Measurements from ENCODE around the gene CNTNAP3. TPM values are rescaled to one million over a fixed set of nuclear protein-coding genes. Genes with fewer than 3 reads are reported as not detected.
"Not testable (repeated sequence)": the region's sequence is repeated elsewhere in the genome, so short reads cannot be mapped to it uniquely, and the experiment has no call there.

Gene CNTNAP3
- total and polyA plus RNA-seq, 2 of the 8 experiments (the other 6 are each of a cell fraction or from before 2014, with no cell fraction given): 2.8 to 9.0 TPM

DNA sequence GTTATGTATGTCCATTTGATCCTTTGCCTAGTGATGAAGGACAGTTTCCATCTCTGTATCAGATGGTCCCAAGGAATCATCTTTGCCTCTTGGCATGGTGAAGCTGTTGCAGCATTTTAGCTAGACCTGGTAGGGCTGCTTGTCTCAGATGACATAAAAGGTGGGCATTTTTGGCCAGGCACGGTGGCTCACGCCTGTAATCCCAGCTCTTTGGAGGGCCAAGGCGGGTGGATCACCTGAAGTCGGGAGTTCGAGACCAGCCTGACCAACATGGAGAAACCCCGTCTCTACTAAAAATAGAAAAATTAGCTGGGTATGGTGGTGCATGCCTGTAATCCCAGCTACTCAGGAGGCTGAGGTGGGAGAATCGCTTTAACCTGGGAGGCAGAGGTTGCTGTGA is 259.8 kb downstream of the CNTNAP3 start:
- H4K5ac ChIP-seq (ENCODE audit: insufficient read length, low read depth, low read length); FAIRE-seq: not testable (repeated sequence)

DNA sequence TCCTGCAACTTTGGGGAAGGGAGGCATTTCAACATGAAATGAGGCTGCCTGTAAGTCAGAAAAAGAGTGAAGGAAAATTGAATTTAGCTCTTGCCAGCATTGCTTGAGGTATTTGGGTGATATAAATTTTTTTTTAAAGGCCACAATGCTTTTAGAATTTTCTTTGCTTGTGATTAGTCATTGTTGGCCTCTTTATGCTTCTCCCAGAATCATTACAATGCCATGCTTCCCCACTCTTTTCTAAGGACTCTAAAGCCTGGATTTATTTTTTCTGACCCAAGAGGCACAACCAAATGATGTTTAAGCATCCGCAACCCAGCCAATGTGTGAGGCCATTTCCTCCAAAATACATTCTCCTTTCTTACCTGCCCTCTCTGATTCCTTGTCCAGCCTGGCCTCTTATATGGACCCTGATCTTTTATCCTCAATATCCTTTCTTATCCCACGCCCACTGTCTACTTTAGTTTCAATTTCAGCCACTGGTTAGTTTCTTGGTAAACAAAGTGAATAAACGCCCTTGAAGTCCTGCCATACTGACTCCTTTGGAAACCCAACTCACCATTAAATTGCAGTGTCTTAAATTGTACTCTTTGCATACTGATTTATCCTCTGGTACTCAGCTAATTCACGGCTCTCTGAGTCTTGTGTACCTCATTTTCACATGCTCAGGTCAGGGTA is 261.9 kb downstream of the CNTNAP3 start:
- H4K5ac ChIP-seq (ENCODE audit: insufficient read length, low read depth, low read length); DNase-seq (ENCODE audit: low read depth in 1 of 2, low spot score in 2 of 2); H3K14ac ChIP-seq (ENCODE audit: insufficient read length); H4K8ac ChIP-seq (ENCODE audit: extremely low read depth, insufficient read depth, low read length); H2BK5ac ChIP-seq (ENCODE audit: low read depth, low read length); H3K4me3 ChIP-seq (ENCODE audit: extremely low read depth in 1 of 4, insufficient read depth in 2 of 4, low read depth in 3 of 4, low read length in 4 of 4); CTCF ChIA-PET (ENCODE audit: partially characterized antibody); H2AK5ac ChIP-seq (ENCODE audit: low read depth, low read length); H3K4me2 ChIP-seq (ENCODE audit: insufficient read depth in 1 of 2, low read depth in 2 of 2, low read length in 2 of 2); H2BK12ac ChIP-seq (ENCODE audit: low read depth, low read length); H2BK20ac ChIP-seq (ENCODE audit: low read length); H2AFZ ChIP-seq (ENCODE audit: low read length); FAIRE-seq; H2BK15ac ChIP-seq (ENCODE audit: low read length); H2BK120ac ChIP-seq (replicated peaks; ENCODE audit: low read depth, low read length); H4K20me1 ChIP-seq (replicated peaks in 1 of 2; ENCODE audit: control insufficient read depth in 1 of 2, insufficient read depth in 2 of 2, low read length in 2 of 2); H3K79me1 ChIP-seq (ENCODE audit: low read depth, low read length); H3K4me1 ChIP-seq (replicated peaks in 1 of 4; ENCODE audit: control insufficient read depth in 3 of 4, insufficient read depth in 4 of 4, low read length in 3 of 4); H3K23ac ChIP-seq (ENCODE audit: insufficient read length); H3K18ac ChIP-seq (ENCODE audit: extremely low read depth, low read length); H4K91ac ChIP-seq (replicated peaks; ENCODE audit: insufficient read length, low read length); POLR2A ChIA-PET (ENCODE audit: partially characterized antibody); H3K4ac ChIP-seq (replicated peaks; ENCODE audit: insufficient read length, low read depth, low read length); H3K36me3 ChIP-seq (ENCODE audit: control insufficient read depth in 2 of 4, insufficient read depth in 4 of 4, low read length in 3 of 4); H3K79me2 ChIP-seq (ENCODE audit: control insufficient read depth in 1 of 2, insufficient read depth in 2 of 2, low read length in 2 of 2); H3K9ac ChIP-seq (replicated peaks in 1 of 4; ENCODE audit: extremely low read depth in 1 of 4, low read depth in 3 of 4, low read length in 3 of 4); H3K56ac ChIP-seq (replicated peaks; ENCODE audit: insufficient read length, low read depth, low read length); H3K27ac ChIP-seq (ENCODE audit: low read depth, low read length); H3K9me3 ChIP-seq (ENCODE audit: insufficient read depth in 2 of 2, low read depth in 1 of 2, low read length in 1 of 2); H3K27me3 ChIP-seq (replicated peaks in 1 of 4; ENCODE audit: control insufficient read depth in 3 of 4, extremely low read depth in 1 of 4, insufficient read depth in 3 of 4, low read length in 3 of 4); H3K23me2 ChIP-seq (ENCODE audit: low read depth, low read length): not testable (repeated sequence)
- 84% methylated on average over 4 of the region's 4 CpGs; no CpG with 5 or more reads in 1 of the 2 experiments for WGBS, 2 experiments (ENCODE audit: extremely low coverage in 1 of 2, insufficient coverage in 1 of 2, insufficient read length in 1 of 2, insufficient replicate concordance in 2 of 2, low coverage in 1 of 2, low lambda C conversion rate in 2 of 2, missing lambda C conversion rate in 1 of 2)

More for the DNA sequence above, 259.8 kb downstream of the CNTNAP3 start:
- H3K4me2 ChIP-seq (ENCODE audit: insufficient read depth in 1 of 2, low read depth in 2 of 2, low read length in 2 of 2); H3K79me1 ChIP-seq (ENCODE audit: low read depth, low read length); H3K9ac ChIP-seq (replicated peaks in 1 of 4; ENCODE audit: extremely low read depth in 1 of 4, low read depth in 3 of 4, low read length in 3 of 4); H3K4ac ChIP-seq (replicated peaks; ENCODE audit: insufficient read length, low read depth, low read length); H2BK120ac ChIP-seq (replicated peaks; ENCODE audit: low read depth, low read length); H2AFZ ChIP-seq (ENCODE audit: low read length); H2BK20ac ChIP-seq (ENCODE audit: low read length); H3K9me3 ChIP-seq (ENCODE audit: insufficient read depth in 2 of 2, low read depth in 1 of 2, low read length in 1 of 2); H2BK12ac ChIP-seq (ENCODE audit: low read depth, low read length); H2BK5ac ChIP-seq (ENCODE audit: low read depth, low read length); H3K36me3 ChIP-seq (ENCODE audit: control insufficient read depth in 2 of 4, insufficient read depth in 4 of 4, low read length in 3 of 4); POLR2A ChIA-PET (ENCODE audit: partially characterized antibody); H3K79me2 ChIP-seq (ENCODE audit: control insufficient read depth in 1 of 2, insufficient read depth in 2 of 2, low read length in 2 of 2); H3K27ac ChIP-seq (ENCODE audit: low read depth, low read length); H4K91ac ChIP-seq (replicated peaks; ENCODE audit: insufficient read length, low read length); H4K20me1 ChIP-seq (replicated peaks in 1 of 2; ENCODE audit: control insufficient read depth in 1 of 2, insufficient read depth in 2 of 2, low read length in 2 of 2); DNase-seq (ENCODE audit: low read depth in 1 of 2, low spot score in 2 of 2); H3K18ac ChIP-seq (ENCODE audit: extremely low read depth, low read length); H3K27me3 ChIP-seq (replicated peaks in 1 of 4; ENCODE audit: control insufficient read depth in 3 of 4, extremely low read depth in 1 of 4, insufficient read depth in 3 of 4, low read length in 3 of 4); H3K4me3 ChIP-seq (ENCODE audit: extremely low read depth in 1 of 4, insufficient read depth in 2 of 4, low read depth in 3 of 4, low read length in 4 of 4); H2BK15ac ChIP-seq (ENCODE audit: low read length); H3K23me2 ChIP-seq (ENCODE audit: low read depth, low read length); H4K8ac ChIP-seq (ENCODE audit: extremely low read depth, insufficient read depth, low read length); H3K14ac ChIP-seq (ENCODE audit: insufficient read length); H2AK5ac ChIP-seq (ENCODE audit: low read depth, low read length); H3K56ac ChIP-seq (replicated peaks; ENCODE audit: insufficient read length, low read depth, low read length); H3K23ac ChIP-seq (ENCODE audit: insufficient read length); H3K4me1 ChIP-seq (replicated peaks in 1 of 4; ENCODE audit: control insufficient read depth in 3 of 4, insufficient read depth in 4 of 4, low read length in 3 of 4): not testable (repeated sequence)
- WGBS, 2 experiments (ENCODE audit: extremely low coverage in 1 of 2, insufficient coverage in 1 of 2, insufficient read length in 1 of 2, insufficient replicate concordance in 2 of 2, low coverage in 1 of 2, low lambda C conversion rate in 2 of 2, missing lambda C conversion rate in 1 of 2): 92% methylated on average over 7 of the region's 7 CpGs; no CpG with 5 or more reads in 1 of the 2 experiments
- CTCF ChIA-PET (ENCODE audit: partially characterized antibody): interaction anchor here (1.0 kb wide), 1 partner anchor 12 kb away, joined by 5 read pairs; no protein-coding TSS in a partner anchor

Data from H1 (cell line).